KMS-11 (cell line): ENCODE data around the gene CFAP299.

Source experiments
- H2AFZ ChIP-seq: fragments of 200-600 bp; sonication (generic); 2 replicates; pipeline ENCODE4 v1.6.1; 2016; ENCODE audit warnings: antibody characterized with exemption, mixed run types, low read depth
- H3K27ac ChIP-seq: fragments of 200-600 bp; sonication (generic); 2 replicates; pipeline ENCODE4 v1.6.1; 2016; ENCODE audit warnings: mild to moderate bottlenecking, mixed run types
- H3K27me3 ChIP-seq: fragments of 200-600 bp; sonication (generic); 2 replicates; pipeline ENCODE4 v1.6.1; 2017; ENCODE audit warnings: mild to moderate bottlenecking, low read depth, mixed run types, moderate library complexity; ENCODE audit not compliant: insufficient read depth
- H3K36me3 ChIP-seq: fragments of 200-600 bp; sonication (generic); 2 replicates; pipeline ENCODE4 v1.6.1; 2017; ENCODE audit warnings: mild to moderate bottlenecking, mixed run types; ENCODE audit not compliant: insufficient read depth
- H3K4me1 ChIP-seq: fragments of 200-600 bp; sonication (generic); 2 replicates; pipeline ENCODE4 v1.6.1; 2016; ENCODE audit warnings: mild to moderate bottlenecking, low read depth, mixed run types; ENCODE audit not compliant: poor library complexity, severe bottlenecking
- H3K4me2 ChIP-seq: fragments of 200-600 bp; sonication (generic); 2 replicates; pipeline ENCODE4 v1.7.0; 2016; ENCODE audit warnings: mild to moderate bottlenecking, mixed run types
- H3K4me3 ChIP-seq: fragments of 200-600 bp; sonication (generic); IDR thresholded peaks from 2 replicates; pipeline ENCODE4 v1.6.1; 2017; ENCODE audit warnings: low read depth, low read length, mixed read lengths; ENCODE audit not compliant: insufficient read depth
- H3K79me2 ChIP-seq: fragments of 200-600 bp; sonication (generic); 2 replicates; pipeline ENCODE4 v1.6.1; 2016; ENCODE audit warnings: low read depth, mixed run types; ENCODE audit not compliant: insufficient read depth
- H3K9ac ChIP-seq: fragments of 200-600 bp; sonication (generic); 2 replicates; pipeline ENCODE4 v1.6.1; 2016; ENCODE audit warnings: mild to moderate bottlenecking, mixed run types
- H4K20me1 ChIP-seq: fragments of 200-600 bp; sonication (generic); 2 replicates; pipeline ENCODE4 v1.6.1; 2016; ENCODE audit warnings: mild to moderate bottlenecking, mixed run types; ENCODE audit not compliant: insufficient read depth
- TF ChIP-seq, protein P1 (sequence below): fragments of 200-600 bp; sonication (generic); conservative IDR thresholded peaks from 2 replicates; pipeline ENCODE4 v1.6.1; 2017; ENCODE audit warnings: low read depth, mild to moderate bottlenecking, antibody characterized with exemption, low read length, moderate library complexity, mixed read lengths

Gene CFAP299

DNA sequence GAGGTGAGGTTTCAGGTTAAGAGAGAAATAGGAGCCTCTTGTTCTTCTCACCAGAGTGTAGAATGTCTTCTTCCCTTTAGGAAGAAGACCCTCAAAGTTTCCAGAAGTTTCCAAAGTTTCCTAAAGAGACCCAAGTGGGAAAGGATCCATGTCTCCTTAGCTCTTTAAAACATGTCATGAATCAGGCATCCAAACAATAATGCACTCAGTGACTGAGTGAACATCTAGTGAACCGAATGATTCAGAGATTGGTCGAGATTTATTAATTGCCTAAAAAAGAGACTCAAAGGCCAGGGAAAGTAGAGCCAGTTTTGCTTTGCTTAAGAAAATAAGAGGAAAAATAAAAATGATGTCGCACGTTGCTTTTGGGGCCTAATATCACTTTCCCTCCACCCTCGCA, 39.7 kb upstream of the CFAP299 start:
- Histone ChIP-seq H3K4me1 (no peaks in the 10 kb centered on the region), H3K79me2 (no peaks in the 10 kb centered on the region), H3K4me3 (no peak overlapping the region), H3K27me3 (no peaks in the 10 kb centered on the region), H3K4me2 (no peak overlapping the region), H3K9ac (no peak overlapping the region), H2AFZ (no peak overlapping the region), H3K27ac (no peak overlapping the region), H4K20me1 (no peaks in the 10 kb centered on the region), H3K36me3 (no peaks in the 10 kb centered on the region)
- TF ChIP-seq, protein P1, sequence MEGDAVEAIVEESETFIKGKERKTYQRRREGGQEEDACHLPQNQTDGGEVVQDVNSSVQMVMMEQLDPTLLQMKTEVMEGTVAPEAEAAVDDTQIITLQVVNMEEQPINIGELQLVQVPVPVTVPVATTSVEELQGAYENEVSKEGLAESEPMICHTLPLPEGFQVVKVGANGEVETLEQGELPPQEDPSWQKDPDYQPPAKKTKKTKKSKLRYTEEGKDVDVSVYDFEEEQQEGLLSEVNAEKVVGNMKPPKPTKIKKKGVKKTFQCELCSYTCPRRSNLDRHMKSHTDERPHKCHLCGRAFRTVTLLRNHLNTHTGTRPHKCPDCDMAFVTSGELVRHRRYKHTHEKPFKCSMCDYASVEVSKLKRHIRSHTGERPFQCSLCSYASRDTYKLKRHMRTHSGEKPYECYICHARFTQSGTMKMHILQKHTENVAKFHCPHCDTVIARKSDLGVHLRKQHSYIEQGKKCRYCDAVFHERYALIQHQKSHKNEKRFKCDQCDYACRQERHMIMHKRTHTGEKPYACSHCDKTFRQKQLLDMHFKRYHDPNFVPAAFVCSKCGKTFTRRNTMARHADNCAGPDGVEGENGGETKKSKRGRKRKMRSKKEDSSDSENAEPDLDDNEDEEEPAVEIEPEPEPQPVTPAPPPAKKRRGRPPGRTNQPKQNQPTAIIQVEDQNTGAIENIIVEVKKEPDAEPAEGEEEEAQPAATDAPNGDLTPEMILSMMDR = no peak

GRCh38 chr4:80301884-80302283, 33.6 kb upstream of the CFAP299 start:
- H3K27me3 ChIP-seq = no peaks in the 10 kb centered on the region
- H3K4me3 ChIP-seq = no peak overlapping the region
- no peaks in the 10 kb centered on the region for H3K4me1 ChIP-seq
- TF ChIP-seq, protein P1 = no peak
- H3K4me2 ChIP-seq = no peak overlapping the region
- H4K20me1 ChIP-seq = no peaks in the 10 kb centered on the region
- H2AFZ ChIP-seq = no peak overlapping the region
- no peaks in the 10 kb centered on the region for H3K36me3 ChIP-seq
- no peaks in the 10 kb centered on the region for H3K79me2 ChIP-seq
- no peak overlapping the region for H3K9ac ChIP-seq
- H3K27ac ChIP-seq = no peak overlapping the region

GRCh38 chr4:80302616-80303223, 32.8 kb upstream of the CFAP299 start:
- H3K27ac ChIP-seq = no peak overlapping the region
- no peaks in the 10 kb centered on the region for H3K27me3 ChIP-seq
- no peaks in the 10 kb centered on the region for H3K4me1 ChIP-seq
- H3K4me2 ChIP-seq = no peak overlapping the region
- no peaks in the 10 kb centered on the region for H3K36me3 ChIP-seq
- H2AFZ ChIP-seq = no peak overlapping the region
- no peaks in the 10 kb centered on the region for H4K20me1 ChIP-seq
- H3K4me3 ChIP-seq = no peak overlapping the region
- TF ChIP-seq, protein P1 = no peak
- H3K79me2 ChIP-seq = no peaks in the 10 kb centered on the region
- H3K9ac ChIP-seq = no peak overlapping the region

DNA sequence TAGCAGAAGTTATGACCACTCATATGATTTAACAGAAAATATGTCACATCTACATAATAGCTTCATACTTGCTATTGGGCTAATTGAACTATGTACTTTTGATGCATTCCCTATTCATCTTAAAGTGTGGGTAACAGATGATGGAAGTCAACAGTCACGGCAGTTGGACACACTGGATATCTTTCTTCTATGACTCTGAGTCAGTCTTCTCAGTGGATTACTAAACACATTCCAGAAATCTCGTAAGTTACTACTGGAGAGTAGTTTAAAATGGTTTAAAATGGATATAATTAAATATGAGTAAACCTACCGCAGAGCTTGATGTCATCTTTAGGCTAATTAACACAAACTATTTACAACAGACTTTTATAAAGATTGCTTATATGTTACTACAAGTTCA, 30.1 kb upstream of the CFAP299 start:
- H2AFZ ChIP-seq = no peak overlapping the region
- no peak overlapping the region for H3K27ac ChIP-seq
- H3K4me2 ChIP-seq = no peak overlapping the region
- TF ChIP-seq, protein P1 = no peak
- H3K27me3 ChIP-seq = no peaks in the 10 kb centered on the region
- H3K79me2 ChIP-seq = no peaks in the 10 kb centered on the region
- no peaks in the 10 kb centered on the region for H4K20me1 ChIP-seq
- H3K4me3 ChIP-seq = no peak overlapping the region
- H3K9ac ChIP-seq = no peak overlapping the region
- no peaks in the 10 kb centered on the region for H3K36me3 ChIP-seq
- no peaks in the 10 kb centered on the region for H3K4me1 ChIP-seq
